Right forelimb (tissue), 1 donor: ENCODE data around the gene PIGT.
A peak's percentile ranks its signal among the peaks of the same experiment; 100 is the strongest.

Source experiments
- DNase-seq: peaks from one replicate; pipeline ENCODE4 v3.0.0-alpha.2; 2018

Gene PIGT

DNA sequence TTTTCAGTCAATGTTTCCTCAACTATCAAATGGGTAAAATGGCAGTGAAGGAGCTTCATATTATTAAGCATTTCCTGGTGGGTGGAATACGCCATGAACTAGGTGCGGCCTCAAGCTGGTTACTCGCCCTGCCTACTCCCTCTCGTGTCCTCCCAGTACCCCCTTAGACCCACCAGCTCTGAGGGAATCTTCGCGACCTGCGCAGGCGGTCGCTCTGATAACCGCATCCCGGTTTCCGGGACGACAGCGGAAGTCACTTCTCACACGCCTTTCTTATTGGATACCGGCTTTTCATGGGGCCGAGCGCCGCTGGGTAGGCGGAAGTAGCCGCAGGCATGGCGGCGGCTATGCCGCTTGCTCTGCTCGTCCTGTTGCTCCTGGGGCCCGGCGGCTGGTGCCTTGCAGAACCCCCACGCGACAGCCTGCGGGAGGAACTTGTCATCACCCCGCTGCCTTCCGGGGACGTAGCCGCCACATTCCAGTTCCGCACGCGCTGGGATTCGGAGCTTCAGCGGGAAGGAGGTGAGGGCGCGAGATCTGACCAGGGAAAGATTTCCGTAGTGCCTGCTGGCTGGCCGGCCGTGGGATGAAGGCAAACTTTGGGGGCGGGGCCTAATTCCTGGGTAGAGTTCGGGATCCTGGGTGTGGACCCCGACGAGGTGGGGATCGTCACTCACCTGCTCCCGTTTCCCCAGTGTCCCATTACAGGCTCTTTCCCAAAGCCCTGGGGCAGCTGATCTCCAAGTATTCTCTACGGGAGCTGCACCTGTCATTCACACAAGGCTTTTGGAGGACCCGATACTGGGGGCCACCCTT, at the start of gene PIGT:
TSS of gene PIGT (plus strand) at position 320 of the 816 bp plus-strand sequence. CDS start at position 336, 16 bp downstream.
- peak; percentile 88 for DNase-seq

DNA sequence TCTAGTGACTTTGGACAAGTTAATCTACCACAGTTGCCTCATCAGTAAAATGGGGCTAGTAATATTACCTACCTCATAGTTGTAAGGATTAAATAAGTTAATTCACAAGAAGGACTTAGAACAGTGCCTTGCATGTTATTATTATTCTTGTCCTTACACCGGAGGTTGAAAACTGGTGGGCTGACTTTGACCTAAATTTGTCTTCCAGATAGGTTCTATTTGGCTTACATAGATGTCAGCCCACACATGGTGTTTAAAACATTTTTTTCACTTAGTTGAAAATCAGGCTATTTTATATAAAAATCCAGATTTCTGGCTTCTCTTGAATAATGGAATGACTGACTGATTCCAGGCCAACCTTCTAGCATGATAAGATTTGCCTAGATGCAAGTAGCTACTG, 49.7 kb upstream of the PIGT start:
- DNase-seq: no peak

DNA sequence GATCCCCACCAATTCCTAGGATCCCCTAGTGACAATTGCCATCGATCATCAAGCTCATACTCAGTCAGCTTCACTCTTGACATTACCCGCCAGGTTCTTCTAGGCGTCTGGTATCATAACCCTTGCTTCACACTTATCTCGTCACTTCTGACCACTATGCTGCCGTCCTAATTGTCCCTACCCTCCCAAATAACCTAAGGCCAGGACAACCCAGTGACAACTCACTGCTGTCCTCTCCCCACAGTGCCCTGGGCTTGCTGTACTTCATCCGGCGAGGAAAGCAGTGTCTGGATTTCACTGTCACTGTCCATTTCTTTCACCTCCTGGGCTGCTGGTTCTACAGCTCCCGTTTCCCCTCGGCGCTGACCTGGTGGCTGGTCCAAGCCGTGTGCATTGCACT, 49.3 kb upstream of the PIGT start:
- no peak for DNase-seq

DNA sequence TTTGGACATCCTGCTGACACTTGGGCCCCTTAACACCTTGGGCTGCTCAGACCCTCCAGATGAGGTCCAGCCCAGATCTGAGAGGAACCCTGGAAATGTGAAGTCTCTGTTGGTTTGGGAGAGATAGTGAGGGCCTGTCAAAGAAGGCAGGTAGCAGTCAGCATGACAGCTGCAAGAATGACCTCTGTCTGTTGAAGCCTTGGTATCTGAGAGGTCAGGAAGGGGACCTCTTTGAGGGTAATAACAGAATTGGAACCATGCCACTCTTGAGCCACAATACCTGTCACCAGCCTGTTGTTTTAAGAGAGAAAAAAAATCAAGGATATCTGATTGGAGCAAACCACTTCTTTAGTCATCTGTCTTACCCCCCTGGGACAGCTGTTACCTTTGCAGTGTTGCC, 48.8 kb upstream of the PIGT start:
- no peak for DNase-seq

DNA sequence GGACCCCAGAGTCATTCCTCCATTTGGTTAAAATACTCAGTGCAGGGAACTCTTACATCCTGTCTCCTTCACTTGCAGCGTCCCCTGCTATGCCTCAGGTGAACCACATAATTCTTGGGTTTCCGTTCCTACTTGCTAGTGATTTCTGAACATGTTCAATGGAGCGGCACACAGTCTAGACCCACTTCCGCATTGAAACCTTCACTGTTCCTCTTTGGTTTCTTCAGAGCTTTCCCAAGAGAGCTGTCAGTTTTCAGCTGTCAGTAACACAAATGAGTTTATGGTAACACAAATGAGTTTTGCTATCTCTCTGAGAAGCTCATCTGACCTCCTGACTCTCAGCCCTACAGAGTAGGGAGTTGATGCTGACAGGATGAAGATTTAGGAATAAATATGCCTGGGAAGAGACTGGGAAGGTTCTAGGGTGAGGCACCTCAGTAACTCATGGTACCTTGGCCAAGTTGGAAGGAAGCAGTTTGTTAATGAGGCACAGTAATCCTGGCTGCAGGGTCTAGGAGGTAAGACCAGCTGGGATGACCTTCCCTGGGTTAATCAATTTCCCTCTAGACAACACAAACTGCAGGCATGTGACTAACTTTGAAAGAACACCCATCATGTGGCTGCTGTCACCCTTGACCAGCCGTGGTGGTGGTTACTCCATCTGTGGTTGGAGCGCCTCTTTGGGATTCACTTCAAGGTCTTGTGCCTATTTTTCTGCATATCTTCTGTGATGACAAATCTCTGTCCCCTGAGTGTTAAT, 47.5 kb upstream of the PIGT start:
- no peak for DNase-seq

DNA sequence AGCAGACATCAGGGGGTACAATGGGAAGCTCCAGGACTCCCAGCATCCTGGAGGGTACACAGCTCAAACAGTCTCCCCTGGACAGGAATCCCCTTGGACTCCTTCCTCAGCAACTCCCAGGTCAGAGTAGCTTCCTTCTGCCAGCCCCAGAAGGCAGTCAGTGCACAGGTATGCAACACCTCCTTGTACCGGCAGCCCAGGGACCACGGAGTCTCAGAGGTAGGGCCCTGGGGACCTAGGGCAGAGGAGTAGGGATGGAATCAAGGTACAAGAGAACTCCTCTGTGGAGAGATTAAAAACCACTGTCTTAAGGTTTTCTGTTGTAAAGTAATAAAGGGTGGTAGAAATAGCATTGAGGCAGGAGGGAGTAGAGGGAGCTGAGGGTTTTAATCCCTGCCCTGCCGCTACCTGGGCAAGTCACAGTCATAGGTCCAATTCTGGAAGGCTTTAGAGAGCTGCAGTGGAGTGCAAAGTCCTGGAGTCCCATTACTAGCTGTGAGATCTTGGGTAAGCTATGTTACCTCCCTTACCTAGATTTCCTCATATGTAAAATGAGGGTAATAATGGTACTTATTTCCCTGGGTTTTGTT, 45.3 kb upstream of the PIGT start:
- DNase-seq: no peak

DNA sequence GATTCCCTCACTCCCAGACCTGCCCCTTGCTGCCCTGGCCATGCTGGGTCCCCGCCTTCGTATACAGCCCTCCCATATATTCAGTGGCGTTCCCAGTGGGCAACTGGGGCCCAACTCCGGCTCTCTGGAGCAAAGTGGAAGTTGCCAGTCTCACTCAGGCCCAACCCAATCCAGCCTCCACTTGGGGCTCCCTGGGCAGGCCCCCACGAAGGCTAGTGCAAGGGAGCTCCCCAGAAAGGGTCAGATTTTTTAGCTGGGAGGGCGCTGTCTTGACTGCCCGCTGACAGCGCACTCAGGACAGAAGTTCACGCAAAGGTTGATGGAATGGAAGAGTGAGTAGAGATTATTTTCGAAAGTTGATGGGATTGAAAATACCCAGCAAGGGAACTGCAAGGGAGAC, 43.7 kb upstream of the PIGT start:
- DNase-seq: no peak

DNA sequence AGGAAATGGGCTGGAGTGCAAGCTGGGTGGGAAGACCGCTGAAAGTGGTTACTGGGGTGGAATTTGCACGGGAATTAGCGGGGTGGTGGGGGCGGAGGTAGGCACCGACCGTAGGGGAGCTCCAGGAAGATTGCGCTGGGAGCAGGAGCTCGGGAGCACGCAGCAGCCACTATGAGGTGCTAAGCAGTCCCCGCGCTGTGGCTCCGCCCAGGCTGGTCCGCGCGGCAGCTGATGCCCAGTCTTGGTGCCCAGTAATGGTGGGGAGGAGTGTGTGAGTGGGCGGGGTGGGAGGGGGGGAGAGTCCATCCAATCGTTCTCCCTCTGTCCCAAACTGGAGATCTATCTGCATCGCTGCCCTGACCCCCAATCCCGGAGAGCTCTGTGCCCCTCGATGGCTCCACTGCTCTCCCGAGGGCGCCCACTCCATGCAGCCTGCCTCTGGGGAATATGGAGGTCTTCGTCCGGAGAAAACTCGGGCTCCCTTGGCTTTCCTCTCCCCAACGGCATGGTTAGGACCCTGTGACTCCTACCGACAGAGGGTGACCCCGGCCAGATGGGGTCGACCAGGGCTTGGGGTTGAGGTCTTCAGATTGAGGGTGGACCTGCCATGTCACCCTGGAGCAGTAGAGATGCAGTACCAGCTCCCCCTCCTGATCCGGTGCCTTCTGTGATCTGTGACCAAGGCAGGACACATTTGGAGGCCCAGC, 43.1 kb upstream of the PIGT start:
- no peak for DNase-seq

DNA sequence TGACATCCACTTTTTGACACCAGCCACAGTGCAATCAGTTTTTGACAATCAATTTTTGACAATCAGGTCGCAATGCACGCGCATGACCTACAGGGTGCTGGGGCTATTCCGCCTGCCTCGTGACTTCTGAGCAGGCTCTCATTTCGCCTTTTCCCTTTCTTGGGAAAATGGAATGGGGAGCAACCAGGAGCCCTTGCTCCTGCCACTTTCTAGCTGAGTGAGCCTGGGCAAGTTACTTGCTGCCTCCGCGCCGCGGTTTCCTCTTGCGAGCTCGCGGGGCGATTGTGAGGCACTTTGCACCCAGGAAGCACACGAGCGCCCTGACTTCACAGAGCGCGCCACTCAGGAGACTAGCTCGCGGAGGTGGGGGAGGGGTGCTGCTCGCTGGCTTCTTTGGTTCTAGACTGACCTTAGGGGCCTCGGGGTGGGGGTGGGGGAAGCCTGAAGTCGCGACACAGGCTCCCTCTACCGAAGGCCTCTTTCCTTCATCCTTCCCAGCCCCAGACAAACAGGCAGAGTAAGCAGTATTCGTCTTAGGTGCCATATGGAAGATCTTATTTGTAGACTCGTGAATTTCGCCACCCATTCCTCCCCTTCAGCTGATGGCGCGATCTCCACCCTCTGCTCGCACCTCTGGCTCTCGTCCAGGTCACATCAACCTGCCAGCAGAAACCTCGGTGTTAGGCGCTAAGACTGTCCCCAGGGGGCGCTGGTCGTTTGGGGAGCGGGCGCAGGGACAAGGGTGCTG, 42.4 kb upstream of the PIGT start:
- peak; percentile 82 for DNase-seq

DNA sequence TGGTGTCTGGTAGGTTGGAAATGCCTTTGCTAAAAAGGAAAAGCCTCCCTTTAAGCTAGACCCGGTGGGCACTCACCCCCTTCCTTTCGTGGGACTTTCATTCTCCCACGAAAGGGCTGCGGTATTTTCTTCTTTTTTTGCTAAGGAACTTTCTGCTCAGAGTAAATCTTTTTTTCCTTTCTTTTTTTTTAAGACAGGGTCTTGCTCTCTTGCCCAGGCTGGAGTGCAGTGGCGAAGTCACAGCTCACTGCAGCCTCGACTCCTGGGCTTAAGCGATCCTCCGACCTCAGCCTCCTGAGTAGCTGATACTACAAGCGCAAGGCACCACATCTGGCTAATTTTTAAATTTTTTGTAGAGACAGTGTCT, 41.9 kb upstream of the PIGT start:
- DNase-seq: no peak

DNA sequence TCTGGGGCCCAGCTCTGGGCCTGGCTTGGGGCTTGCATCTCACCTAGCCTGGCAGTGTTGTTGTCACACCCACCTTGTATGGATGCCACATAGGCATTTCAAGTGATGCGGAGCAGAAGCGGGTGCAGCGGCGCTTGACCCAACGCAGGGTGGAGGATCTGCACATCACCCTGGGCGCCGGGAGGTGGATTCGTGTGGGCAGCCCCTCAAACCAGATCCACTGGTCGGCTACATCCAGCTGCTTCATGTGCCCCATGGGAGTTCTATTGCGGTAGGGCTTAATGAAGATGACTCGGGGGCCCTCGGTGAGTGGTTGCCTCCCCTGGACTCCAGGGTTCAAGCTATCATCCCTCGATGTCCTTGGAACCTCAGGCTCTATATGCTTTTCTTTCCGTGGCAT, 41.0 kb upstream of the PIGT start:
- no peak for DNase-seq

DNA sequence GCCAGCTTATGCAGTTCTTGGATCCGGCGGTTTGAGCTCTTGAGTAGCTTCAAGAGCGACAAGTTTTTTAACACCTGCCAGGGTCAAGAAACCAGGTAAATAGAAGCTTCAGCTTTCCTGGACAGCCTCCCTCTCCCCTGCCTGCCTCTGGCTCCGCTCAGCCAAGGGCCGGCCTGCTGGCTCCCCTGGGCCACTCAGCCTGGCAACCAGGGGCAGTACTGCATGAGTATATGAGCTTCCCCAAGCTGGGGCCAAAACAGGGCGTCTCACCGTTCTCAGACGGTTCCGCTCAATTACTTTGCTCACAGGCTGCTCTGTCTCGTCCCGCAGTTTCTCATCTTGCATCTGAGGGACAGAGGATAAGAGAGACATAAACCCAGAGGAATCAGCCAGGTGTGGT, 38.7 kb upstream of the PIGT start:
- DNase-seq: no peak

DNA sequence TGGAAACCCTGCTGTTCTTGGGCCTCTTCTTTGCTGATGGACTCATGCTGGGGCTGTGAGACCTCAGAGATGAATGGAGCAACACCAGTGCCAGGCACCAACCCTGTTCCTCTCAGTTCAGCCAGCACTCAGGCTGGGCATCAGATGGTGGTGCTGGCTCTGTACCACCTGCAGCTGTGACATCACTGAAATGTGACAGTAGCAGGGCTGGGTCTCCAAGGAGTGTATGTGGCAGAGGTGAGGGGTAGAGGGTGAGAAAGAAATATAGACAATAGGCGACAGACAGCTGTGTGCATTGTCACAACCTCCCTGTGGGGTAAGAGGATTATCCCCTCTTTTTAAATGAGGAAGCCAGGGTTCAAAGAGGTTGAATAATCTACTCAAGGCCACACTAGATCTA, 37.8 kb upstream of the PIGT start, which contains the start of gene TP53TG5:
TSS of gene TP53TG5 (minus strand) at position 135 of the 400 bp plus-strand sequence. CDS start at position 46, 89 bp downstream.
- DNase-seq: no peak

DNA sequence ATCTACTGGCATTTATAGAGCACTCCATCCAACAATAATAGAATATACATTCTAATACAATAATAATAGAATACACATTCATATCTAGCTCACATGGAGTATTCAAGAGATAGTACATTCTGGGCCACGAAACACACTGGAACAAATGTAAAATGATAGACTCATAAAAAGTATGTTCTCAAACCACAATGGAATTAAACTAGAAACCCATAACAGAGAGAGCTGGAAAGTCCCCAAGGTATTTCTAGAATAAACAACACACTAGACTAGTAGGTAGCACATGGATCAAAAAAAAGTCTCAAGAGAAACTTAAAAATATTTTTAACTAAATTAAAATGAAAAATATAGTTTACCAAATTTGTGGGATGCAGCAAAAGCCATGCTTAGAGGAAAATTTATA, 28.7 kb upstream of the PIGT start:
- no peak for DNase-seq

DNA sequence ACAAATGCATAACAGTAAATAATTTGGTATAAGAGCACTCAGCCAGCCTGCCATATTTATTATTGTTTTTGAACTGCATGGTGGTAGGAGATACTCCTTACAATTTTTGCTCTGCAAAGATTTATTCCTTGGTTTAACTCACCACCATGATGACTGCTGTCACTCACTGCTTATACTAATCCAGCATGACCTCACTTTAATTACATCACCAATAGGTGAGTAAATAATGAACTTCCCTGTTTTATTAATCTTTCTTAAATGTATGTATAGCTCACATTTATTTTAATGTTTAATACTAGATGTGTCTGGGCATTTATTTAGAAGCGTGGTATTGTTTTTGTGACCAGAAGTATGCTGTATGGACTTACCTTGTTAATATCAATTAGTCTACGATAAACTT, 25.0 kb upstream of the PIGT start:
- DNase-seq: no peak

DNA sequence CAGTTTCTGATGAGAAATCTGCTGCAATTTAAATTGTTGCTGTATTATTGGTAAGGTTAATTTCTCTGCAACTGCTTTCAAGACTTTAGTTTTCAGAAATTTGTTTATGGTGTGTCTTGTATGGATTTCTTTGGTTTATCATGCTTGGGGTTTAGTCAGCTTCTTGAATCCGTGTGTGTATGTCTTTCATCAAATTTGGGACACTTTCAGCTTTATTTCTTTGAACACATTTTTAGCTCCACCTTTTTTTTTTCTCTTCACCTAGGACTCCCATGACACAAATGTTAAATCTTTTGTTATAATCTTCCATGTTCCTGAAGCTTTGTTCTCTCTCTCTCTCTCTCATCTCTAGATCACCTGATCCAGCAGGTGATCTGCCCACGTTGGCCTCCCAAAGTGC, 24.4 kb upstream of the PIGT start:
- DNase-seq: no peak

DNA sequence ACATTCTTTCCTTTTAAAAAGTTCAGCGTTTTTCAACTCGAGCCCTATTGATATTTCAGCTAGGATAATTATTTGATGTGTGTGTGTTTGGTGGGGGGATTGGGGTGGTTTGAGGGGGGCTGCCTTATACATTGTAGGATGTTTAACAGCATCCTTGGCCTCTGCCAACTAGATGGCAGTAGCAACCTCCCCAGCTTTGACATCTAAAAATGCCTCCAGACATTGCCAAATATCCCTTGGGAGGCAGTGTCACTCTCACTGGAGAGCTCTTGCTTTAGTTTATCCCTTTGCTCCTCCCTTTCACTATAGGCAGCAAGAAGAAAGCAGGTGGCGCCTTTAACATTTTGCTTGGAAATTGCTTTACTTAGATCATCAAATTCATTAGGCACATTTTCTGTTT, 23.2 kb upstream of the PIGT start:
- no peak for DNase-seq

DNA sequence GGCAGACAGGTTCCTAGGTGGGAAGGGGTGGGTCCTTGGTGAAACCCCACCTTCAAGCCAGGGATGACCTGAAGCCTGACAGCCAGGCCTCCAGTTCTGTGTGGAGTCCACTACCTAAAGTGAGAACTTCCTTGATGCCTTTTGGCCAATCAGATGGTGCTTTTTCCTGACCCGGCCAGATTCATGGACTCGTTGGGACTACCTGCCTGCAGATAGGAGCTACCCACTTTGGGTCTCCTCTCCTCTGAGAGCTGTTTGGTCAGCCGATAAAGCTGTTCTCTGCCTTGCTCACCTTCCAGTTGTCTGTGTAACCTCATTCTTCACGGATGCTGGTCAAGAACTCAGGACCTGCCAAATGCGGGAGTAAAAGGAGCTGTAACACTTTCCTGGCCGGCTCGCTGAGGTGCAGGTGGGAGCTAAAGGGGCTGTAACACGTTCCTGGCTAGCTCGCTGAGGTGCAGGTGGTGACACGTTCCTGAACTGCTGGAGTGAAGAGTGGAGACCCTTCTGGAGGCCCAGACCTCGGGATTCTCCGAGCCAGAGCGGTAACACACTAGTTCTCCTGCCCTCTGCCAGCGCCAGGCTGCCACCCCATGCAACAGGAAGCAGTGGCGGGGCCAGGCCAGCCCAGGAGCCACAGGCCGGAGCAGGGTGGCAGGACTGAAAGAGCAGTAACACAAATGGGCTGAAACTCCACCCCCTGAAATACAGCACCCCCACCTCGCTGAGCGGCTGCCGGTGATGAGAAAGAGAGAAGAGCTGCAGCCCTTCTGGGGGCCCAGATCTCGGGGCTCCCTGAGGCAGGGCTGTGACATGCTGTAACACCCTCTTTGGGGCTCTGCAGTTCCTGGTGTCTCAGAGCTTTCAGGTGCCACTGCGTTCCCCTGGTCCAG, 21.5 kb upstream of the PIGT start:
- DNase-seq: no peak

DNA sequence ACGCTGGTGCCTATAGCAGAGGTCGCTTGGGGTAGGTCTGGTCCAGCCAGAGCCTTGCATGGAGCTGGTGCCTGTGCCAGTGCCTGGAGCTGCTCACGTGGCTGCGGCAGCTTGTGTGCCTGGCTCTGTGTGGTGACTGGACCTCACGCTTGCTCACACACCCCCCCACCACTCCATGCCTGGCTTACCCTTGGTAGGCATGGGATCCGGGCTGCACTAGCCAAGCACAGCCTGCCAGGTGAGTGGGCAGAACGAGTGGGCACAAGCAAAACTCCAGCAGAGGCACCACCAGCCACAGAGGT, 20.9 kb upstream of the PIGT start:
- DNase-seq: no peak

DNA sequence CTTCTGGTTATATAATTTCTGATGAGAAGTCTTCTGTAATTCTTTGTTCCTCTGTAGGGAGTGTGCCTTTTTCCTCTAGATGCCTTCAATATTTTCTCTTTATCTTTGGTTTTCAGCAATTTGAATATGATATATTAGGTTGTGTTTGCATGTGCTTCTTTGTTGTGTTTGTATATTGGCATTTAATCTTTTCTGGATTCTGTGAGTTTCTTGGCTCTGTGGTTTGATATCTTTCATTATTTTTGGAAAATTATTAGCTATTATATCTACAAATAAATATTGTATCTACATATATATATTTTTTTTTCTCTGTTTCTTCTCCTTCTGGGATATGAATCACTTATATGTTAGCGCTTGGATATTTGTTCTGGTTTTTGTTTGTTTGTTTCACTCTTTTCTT, 16.9 kb upstream of the PIGT start:
- no peak for DNase-seq

DNA sequence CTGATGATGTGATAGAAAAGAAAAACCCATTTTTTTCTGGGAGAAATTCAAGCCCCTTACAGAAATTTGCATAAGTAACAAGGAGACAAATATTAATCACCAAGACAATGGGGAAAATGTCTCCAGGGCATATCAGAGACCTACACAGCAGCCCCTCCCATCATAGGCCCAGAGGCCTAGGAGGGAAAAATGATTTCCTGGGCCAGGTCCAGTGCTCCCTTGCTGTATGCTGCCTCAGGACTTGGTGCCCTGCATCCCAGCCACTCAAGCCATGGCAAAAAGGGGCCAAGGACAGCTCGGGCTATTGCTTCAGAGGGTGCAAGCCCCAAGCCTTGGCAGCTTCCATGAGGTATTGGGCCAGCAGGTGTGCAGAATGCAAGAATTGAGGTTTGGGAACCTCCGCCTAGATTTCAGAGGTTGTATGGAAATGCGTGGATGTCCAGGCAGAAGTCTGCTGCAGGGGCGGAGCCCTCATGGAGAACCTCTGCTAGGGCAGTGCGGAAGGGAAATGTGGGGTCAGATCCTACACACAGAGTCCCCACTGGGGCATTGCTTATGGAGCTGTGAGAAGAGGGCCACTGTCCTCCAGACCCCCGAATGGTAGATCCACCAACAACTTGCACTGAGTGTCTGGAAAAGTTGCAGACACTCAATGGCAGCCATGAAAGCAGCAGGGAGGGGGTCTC, 15.5 kb upstream of the PIGT start:
- DNase-seq: no peak
